Natural killer cell (primary cell): ENCODE measurements around the gene GCLC. TPM values are rescaled to one million over a fixed set of nuclear protein-coding genes. Genes with fewer than 3 reads are reported as not detected.

Experiments used
- ATAC-seq, 3 donors: fragments of 150-1000 bp in 2 of 3; fragments of 200-7000 bp in 1 of 3; cut with Tn5 transposase; 1 replicate in 1 of 3; 2 replicates in 2 of 3; pipeline ENCODE4 v1.10.0; 2021; ENCODE audit warnings: mild to moderate bottlenecking in 2 of 3, moderate library complexity in 2 of 3
- DNase-seq, 2 donors: peaks; one replicate each; pipeline versions ENCODE4 v3.0.0 to v3.0.0-alpha.2; 2013 to 2021; ENCODE audit warnings: mixed read lengths in 1 of 2
- H3K27ac ChIP-seq: one replicate; pipeline ENCODE4 v1.5.1; 2013; ENCODE audit warnings: mild to moderate bottlenecking, low read length
- H3K27me3 ChIP-seq: one replicate; pipeline ENCODE4 v1.6.1; 2013; ENCODE audit warnings: low read length; ENCODE audit not compliant: control insufficient read depth, insufficient read depth
- H3K36me3 ChIP-seq: one replicate; pipeline ENCODE4 v1.6.1; 2013; ENCODE audit warnings: low read length; ENCODE audit not compliant: control insufficient read depth, insufficient read depth
- H3K4me1 ChIP-seq: one replicate; pipeline ENCODE4 v1.6.1; 2013; ENCODE audit warnings: low read length; ENCODE audit not compliant: control insufficient read depth, insufficient read depth
- H3K4me3 ChIP-seq: one replicate; pipeline ENCODE4 v1.5.1; 2013; ENCODE audit warnings: low read length
- H3K9me3 ChIP-seq: one replicate; pipeline ENCODE4 v1.6.1; 2013; ENCODE audit warnings: low read length; ENCODE audit not compliant: control insufficient read depth, insufficient read depth
- H3K27ac Mint-ChIP-seq, 2 donors: one replicate each; pipeline ENCODE4 v1.8.0; 2022; ENCODE audit warnings: mild to moderate bottlenecking in 2 of 2, mixed read lengths in 2 of 2, moderate library complexity in 1 of 2
- H3K27me3 Mint-ChIP-seq, 2 donors: one replicate each; pipeline ENCODE4 v1.8.0; 2022; ENCODE audit warnings: low read depth in 2 of 2, mixed read lengths in 2 of 2
- H3K36me3 Mint-ChIP-seq: one replicate; pipeline ENCODE4 v1.8.0; 2022; ENCODE audit warnings: mixed read lengths
- H3K4me1 Mint-ChIP-seq, 2 donors: one replicate each; pipeline ENCODE4 v1.8.0; 2022; ENCODE audit warnings: mixed read lengths in 2 of 2
- H3K4me3 Mint-ChIP-seq: one replicate; pipeline ENCODE4 v1.8.0; 2022; ENCODE audit warnings: mild to moderate bottlenecking, moderate library complexity, mixed read lengths
- H3K9me3 Mint-ChIP-seq, 2 donors: one replicate each; pipeline ENCODE4 v1.8.0; 2022; ENCODE audit warnings: mixed read lengths in 2 of 2
- whole genome bisulfite sequencing: methylation state at CpG from one replicate; pipeline ENCODE4 v1.1.7; 2013; ENCODE audit warnings: missing lambda C conversion rate; ENCODE audit not compliant: insufficient coverage; 5-methylcytosine and 5-hydroxymethylcytosine counted together
- intact Hi-C: fragments of 100-400 bp; cut with micrococcal nuclease; formaldehyde crosslinking; loops from one replicate; pipeline ENCODE4 v1.14.2; 2022
- total RNA-seq, 4 donors: library from RNA; stranded (reverse); fragments of 120-200 nt in 1 of 4; gene quantifications; one replicate each; pipeline versions ENCODE4 v1.2.3 to v1.2.4, GENCODE V29; 2013 to 2022
- TF ChIP-seq, protein P1 (sequence below): fragments of 200-600 bp; IDR thresholded peaks from one replicate; pipeline ENCODE4 v1.8.0; 2022; ENCODE audit warnings: antibody characterized with exemption

GCLC gene
- total RNA-seq, 3 donors from 2014 or later (not counting 1 experiment from before 2014, with no cell fraction given): 39.0 to 52.7 (median 39.2) TPM

DNA sequence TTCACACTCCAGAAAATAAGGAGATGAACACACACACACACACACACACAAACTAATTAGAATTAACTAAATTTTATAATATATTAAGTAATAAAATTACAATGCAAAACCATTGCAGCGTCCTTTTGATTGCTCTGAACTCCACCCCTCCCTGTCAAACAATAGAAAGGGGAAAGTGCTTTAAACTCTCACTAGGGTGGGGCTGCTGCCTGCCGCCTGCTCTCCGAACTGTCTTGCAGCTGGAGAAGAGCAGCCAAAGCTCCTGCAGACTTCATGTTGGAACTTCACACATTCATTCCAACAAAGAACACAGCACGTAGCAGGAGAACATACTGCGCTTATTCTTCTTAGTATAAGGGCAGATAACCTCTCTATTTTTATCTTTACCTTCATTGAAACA is 83.2 kb downstream of the GCLC start:
- no peak overlapping the region for H3K27ac Mint-ChIP-seq

DNA sequence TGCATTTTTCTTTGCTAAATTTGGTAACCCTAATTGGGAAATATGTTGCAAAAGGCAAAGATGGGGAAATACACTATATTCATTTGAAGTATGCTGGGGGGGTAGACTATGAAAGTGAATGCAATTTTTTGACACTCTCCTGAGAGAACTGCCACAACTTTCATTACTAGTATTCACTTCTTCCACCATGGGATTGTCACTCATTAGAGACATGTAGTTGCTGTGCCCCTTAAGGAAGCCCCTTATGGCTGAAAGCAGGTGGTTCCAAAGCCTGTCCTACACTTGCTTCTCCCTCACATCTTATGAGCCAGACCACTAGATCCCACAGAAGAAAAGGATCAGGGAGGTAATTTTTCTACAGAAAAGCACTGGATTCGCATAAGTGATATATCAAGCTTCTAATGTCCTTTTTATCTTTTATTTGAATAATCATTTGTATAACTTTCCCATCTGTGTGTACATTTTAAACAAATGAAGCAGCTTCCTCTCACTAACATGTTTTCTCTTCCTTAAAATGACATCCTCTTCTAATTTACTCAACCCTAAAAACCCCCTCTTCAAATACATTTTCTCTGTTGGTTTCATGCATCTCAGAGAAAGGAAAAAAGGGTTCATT is 83.8 kb downstream of the GCLC start:
- H3K36me3 Mint-ChIP-seq: no peaks in the 10 kb centered on the region
- H3K9me3 Mint-ChIP-seq: no peaks in the 10 kb centered on the region
- H3K9me3 ChIP-seq: no peaks in the 10 kb centered on the region
- no peak for DNase-seq
- no peaks in the 10 kb centered on the region for H3K4me1 Mint-ChIP-seq
- no peak overlapping the region for H3K4me3 ChIP-seq
- H3K27me3 Mint-ChIP-seq: peaks cover 3 to 11% of the 10 kb centered on the region in 2 donors
- intact Hi-C loops: no loop called here
- no peaks in the 10 kb centered on the region for H3K36me3 ChIP-seq
- ATAC-seq: no peak
- WGBS: no CpG with 5 or more reads among the region's 1 CpG
- peaks cover 7% of the 10 kb centered on the region for H3K4me1 ChIP-seq
- H3K27me3 ChIP-seq: no peaks in the 10 kb centered on the region
- TF ChIP-seq, protein P1, sequence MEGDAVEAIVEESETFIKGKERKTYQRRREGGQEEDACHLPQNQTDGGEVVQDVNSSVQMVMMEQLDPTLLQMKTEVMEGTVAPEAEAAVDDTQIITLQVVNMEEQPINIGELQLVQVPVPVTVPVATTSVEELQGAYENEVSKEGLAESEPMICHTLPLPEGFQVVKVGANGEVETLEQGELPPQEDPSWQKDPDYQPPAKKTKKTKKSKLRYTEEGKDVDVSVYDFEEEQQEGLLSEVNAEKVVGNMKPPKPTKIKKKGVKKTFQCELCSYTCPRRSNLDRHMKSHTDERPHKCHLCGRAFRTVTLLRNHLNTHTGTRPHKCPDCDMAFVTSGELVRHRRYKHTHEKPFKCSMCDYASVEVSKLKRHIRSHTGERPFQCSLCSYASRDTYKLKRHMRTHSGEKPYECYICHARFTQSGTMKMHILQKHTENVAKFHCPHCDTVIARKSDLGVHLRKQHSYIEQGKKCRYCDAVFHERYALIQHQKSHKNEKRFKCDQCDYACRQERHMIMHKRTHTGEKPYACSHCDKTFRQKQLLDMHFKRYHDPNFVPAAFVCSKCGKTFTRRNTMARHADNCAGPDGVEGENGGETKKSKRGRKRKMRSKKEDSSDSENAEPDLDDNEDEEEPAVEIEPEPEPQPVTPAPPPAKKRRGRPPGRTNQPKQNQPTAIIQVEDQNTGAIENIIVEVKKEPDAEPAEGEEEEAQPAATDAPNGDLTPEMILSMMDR: no peak
- no peak overlapping the region for H3K27ac Mint-ChIP-seq
- H3K4me3 Mint-ChIP-seq: no peak overlapping the region
- peak overlapping the region; percentile 61 for H3K27ac ChIP-seq

More for the DNA sequence above, 83.2 kb downstream of the GCLC start:
- Mint-ChIP-seq H3K4me1 (no peaks in the 10 kb centered on the region), H3K9me3 (no peaks in the 10 kb centered on the region), H3K4me3 (no peak overlapping the region), H3K27me3 (peaks cover 3 to 10% of the 10 kb centered on the region in 2 donors), H3K36me3 (no peaks in the 10 kb centered on the region)
- DNase-seq (no peak), ATAC-seq (no peak)
- intact Hi-C loops: no loop called here
- Histone ChIP-seq H3K9me3 (no peaks in the 10 kb centered on the region), H3K4me1 (peaks cover 7% of the 10 kb centered on the region), H3K4me3 (no peak overlapping the region), H3K36me3 (no peaks in the 10 kb centered on the region), H3K27ac (peak overlapping the region; percentile 74), H3K27me3 (no peaks in the 10 kb centered on the region)
- TF ChIP-seq, protein P1: no peak
- 70% methylated on average over 5 of the region's 5 CpGs for WGBS

DNA sequence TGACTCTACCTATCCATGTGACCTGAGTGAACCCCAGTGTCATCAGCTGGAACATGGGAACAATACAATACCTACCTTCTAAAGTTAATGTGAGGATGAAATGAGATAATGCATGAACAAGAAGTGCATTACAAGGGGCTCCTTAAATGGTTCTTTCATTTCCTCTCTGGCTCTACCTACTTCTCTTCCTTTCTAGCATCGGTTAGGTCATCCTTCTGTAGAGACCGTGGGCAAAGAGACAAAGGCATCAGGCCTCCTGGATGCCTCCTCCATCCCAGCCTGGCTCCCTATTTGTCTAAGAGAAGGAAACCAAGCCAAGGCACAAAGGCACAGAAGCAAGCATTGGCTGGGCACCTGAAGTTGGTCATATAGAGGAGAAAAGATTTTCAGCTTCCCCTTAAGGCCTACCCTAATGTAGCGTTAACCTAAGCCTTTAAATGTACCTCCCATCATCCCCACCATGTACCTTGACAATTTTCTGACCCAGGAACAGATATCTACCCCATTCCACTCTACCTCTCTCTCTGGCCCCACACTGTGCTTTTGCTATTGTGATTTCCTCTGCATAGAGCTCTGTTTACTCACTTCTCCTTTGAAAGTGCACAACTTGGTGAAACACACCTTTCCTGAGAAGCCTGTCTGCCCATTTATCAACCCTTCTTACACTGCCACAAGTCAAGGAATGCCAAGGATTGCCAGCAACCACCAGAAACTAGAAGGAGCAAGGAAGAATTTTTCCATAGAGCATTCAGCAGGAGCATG is 86.6 kb downstream of the GCLC start:
- Mint-ChIP-seq H3K36me3 (no peaks in the 10 kb centered on the region), H3K9me3 (no peaks in the 10 kb centered on the region), H3K27ac (no peak overlapping the region), H3K4me3 (no peak overlapping the region), H3K4me1 (no peaks in the 10 kb centered on the region), H3K27me3 (peaks cover 0 to 11% of the 10 kb centered on the region in 2 donors)
- ATAC-seq: no peak
- intact Hi-C loops: no loop called here
- no peak for DNase-seq
- H3K9me3 ChIP-seq: no peaks in the 10 kb centered on the region
- peaks cover 7% of the 10 kb centered on the region for H3K4me1 ChIP-seq
- H3K27me3 ChIP-seq: no peaks in the 10 kb centered on the region
- H3K27ac ChIP-seq: peak overlapping the region; percentile 19
- TF ChIP-seq, protein P1: no peak
- 60% methylated on average over 3 of the region's 3 CpGs for WGBS
- H3K36me3 ChIP-seq: no peaks in the 10 kb centered on the region
- no peak overlapping the region for H3K4me3 ChIP-seq
